ENCODE results near the gene EXTL1. TPM values are rescaled to one million over a fixed set of nuclear protein-coding genes. Genes with fewer than 3 reads are reported as not detected.

EXTL1 gene
- total and polyA plus RNA-seq, 10 of the 15 experiments (the other 5 are each of a cell fraction or from before 2014, with no cell fraction given), result not detected

DNA sequence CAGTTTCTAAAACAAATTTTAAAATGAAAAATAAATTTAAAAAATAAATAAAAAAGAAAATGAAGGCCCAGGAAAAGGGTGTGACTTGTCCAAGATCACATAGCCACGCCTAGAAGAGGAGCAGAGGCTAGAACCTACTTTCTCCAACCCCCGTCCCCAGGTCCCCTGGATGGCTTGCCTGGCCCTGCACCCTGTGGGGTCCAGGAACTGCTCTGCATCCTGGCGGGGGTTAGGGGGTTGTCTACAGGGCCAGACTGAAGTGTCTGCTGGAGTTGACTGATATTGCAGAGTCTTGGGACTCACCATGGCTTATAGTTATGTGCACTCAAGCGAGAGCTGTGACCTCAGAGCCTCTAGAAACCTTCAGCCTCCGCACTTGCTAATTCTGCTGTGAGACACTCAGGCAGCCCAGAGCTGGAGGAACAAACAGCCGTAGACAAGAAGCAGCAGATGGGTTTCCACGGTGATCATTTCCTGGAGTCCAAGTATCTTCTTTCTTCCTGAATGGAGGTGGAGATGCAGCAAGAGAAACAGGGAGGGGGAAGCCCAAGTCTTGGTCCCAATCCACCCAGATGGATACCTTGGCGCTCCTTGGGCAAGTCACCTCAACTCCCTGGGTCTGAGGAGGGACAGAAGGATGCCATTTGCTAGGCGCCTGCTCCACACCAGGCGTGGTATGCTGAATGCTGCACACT, 5.2 kb upstream of the EXTL1 start:
- TF ChIP-seq WRNIP1 (IDR thresholded peaks at IDR 0.05; ENCODE audit: borderline replicate concordance, low read depth, low read length) (no peak), ETV6 (conservative IDR thresholded peaks at IDR 0.05 in 1 of 2, IDR thresholded peaks at IDR 0.05 in 1 of 2; ENCODE audit: borderline replicate concordance in 1 of 2, low read depth in 1 of 2) (no peak), SMAD1 (IDR thresholded peaks at IDR 0.05; ENCODE audit: low read depth, partially characterized antibody) (no peak), PAX5 (IDR thresholded peaks at IDR 0.05; ENCODE audit: borderline replicate concordance, low read depth, low read length) (peak; percentile 44; the same call in 1 of the 2 replicates)
- TF ChIP-seq, protein P1, sequence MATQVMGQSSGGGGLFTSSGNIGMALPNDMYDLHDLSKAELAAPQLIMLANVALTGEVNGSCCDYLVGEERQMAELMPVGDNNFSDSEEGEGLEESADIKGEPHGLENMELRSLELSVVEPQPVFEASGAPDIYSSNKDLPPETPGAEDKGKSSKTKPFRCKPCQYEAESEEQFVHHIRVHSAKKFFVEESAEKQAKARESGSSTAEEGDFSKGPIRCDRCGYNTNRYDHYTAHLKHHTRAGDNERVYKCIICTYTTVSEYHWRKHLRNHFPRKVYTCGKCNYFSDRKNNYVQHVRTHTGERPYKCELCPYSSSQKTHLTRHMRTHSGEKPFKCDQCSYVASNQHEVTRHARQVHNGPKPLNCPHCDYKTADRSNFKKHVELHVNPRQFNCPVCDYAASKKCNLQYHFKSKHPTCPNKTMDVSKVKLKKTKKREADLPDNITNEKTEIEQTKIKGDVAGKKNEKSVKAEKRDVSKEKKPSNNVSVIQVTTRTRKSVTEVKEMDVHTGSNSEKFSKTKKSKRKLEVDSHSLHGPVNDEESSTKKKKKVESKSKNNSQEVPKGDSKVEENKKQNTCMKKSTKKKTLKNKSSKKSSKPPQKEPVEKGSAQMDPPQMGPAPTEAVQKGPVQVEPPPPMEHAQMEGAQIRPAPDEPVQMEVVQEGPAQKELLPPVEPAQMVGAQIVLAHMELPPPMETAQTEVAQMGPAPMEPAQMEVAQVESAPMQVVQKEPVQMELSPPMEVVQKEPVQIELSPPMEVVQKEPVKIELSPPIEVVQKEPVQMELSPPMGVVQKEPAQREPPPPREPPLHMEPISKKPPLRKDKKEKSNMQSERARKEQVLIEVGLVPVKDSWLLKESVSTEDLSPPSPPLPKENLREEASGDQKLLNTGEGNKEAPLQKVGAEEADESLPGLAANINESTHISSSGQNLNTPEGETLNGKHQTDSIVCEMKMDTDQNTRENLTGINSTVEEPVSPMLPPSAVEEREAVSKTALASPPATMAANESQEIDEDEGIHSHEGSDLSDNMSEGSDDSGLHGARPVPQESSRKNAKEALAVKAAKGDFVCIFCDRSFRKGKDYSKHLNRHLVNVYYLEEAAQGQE (IDR thresholded peaks at IDR 0.05; ENCODE audit: low read depth, low read length), result no peak
- SMC1A ChIA-PET (ENCODE audit: uncharacterized antibody, unreplicated experiment), result interaction anchor here (0.7 to 1.0 kb wide), 2 partner anchors 9 to 179 kb away, joined by 3 read pairs; no protein-coding TSS in a partner anchor
- Histone ChIP-seq H3K4me3 (no peak overlapping the region), H3K79me2 (ENCODE audit: control insufficient read depth, insufficient read depth, low read length) (no peaks in the 10 kb centered on the region), H3K4me2 (ENCODE audit: control insufficient read depth, insufficient read depth) (no peak overlapping the region), H4K20me1 (ENCODE audit: control insufficient read depth, insufficient read depth) (no peaks in the 10 kb centered on the region), H3K9ac (ENCODE audit: control insufficient read depth, insufficient read depth, low read length) (no peak overlapping the region), H3K4me1 (ENCODE audit: control insufficient read depth, insufficient read depth, low read length) (peaks cover 8% of the 10 kb centered on the region; the same call in 1 of the 2 replicates), H3K9me3 (replicated peaks; ENCODE audit: control insufficient read depth, insufficient read depth, low read length) (no peaks in the 10 kb centered on the region), H2AFZ (ENCODE audit: control insufficient read depth, low read depth, low read length) (no peak overlapping the region), H3K27me3 (replicated peaks in 1 of 2; ENCODE audit: control insufficient read depth in 2 of 2, insufficient read depth in 2 of 2, low read length in 1 of 2) (no peaks in the 10 kb centered on the region), H3K36me3 (ENCODE audit: control insufficient read depth in 2 of 2, insufficient read depth in 2 of 2, low read length in 1 of 2) (no peaks in the 10 kb centered on the region), H3K27ac (ENCODE audit: control insufficient read depth, insufficient read depth) (no peak overlapping the region)
- POLR2A ChIA-PET, result interaction anchor here (0.6 kb wide), 1 partner anchor 9 kb away, joined by 3 read pairs; no protein-coding TSS in a partner anchor
- CTCF ChIA-PET, result interaction anchor here (1.9 kb wide), 1 partner anchor 19 kb away, joined by 7 read pairs; the partner anchor contains the start of gene PAFAH2
- in situ Hi-C loops (cut with MboI), result no loop called here
- peak; percentile 87 for ATAC-seq
- BruUV-seq (replicated peaks), result no TSS peak
- intact Hi-C loops (cut with micrococcal nuclease; ENCODE audit: unreplicated experiment), result no loop called here
- no peak for DNase-seq (ENCODE audit: low read depth, low spot score)
- RAD21 ChIA-PET (ENCODE audit: unreplicated experiment), result interaction anchor here (0.5 to 1.7 kb wide), 3 partner anchors 19 to 173 kb away, joined by 4 to 6 read pairs (median 5); partner anchors contain the start of gene PAFAH2
- WGBS (ENCODE audit: insufficient coverage, insufficient replicate concordance, low lambda C conversion rate, missing lambda C conversion rate), result 41% methylated on average over 10 of the region's 10 CpGs
- FAIRE-seq, result no peak

All from GM12878 (cell line).